Measurements from ENCODE around the gene FAM161A.
"Not testable (repeated sequence)": the region's sequence is repeated elsewhere in the genome, so short reads cannot be mapped to it uniquely, and the experiment has no call there.

FAM161A gene

GRCh38 chr2:61877571-61878245 is 23.8 kb upstream of the FAM161A start:
- Histone ChIP-seq H3K27ac (no peak overlapping the region), H2AFZ (ENCODE audit: low read depth) (no peak overlapping the region), H3K79me2 (ENCODE audit: insufficient read depth, low read depth) (peaks cover 9% of the 10 kb centered on the region; the same call in 1 of the 2 replicates), H3K4me3 (IDR thresholded peaks at IDR 0.05; ENCODE audit: insufficient read depth, low read depth, low read length) (no peak overlapping the region), H3K9ac (no peak overlapping the region), H3K4me2 (no peak overlapping the region), H3K4me1 (ENCODE audit: low read depth, poor library complexity, severe bottlenecking) (no peaks in the 10 kb centered on the region), H3K36me3 (ENCODE audit: insufficient read depth) (peaks cover 62% of the 10 kb centered on the region; the same call in 1 of the 2 replicates), H4K20me1 (ENCODE audit: insufficient read depth) (no peaks in the 10 kb centered on the region; the same call in 1 of the 2 replicates), H3K27me3 (ENCODE audit: insufficient read depth, low read depth) (no peaks in the 10 kb centered on the region)
- no peak for TF ChIP-seq CTCF (conservative IDR thresholded peaks at IDR 0.05; ENCODE audit: low read depth, low read length)

- Histone ChIP-seq H4K20me1 (ENCODE audit: insufficient read depth) (no peaks in the 10 kb centered on the region), H3K4me3 (IDR thresholded peaks at IDR 0.05; ENCODE audit: insufficient read depth, low read depth, low read length) (no peak overlapping the region), H3K4me1 (ENCODE audit: low read depth, poor library complexity, severe bottlenecking) (no peaks in the 10 kb centered on the region), H3K79me2 (ENCODE audit: insufficient read depth, low read depth) (peaks cover 10% of the 10 kb centered on the region; the same call in 1 of the 2 replicates), H2AFZ (ENCODE audit: low read depth) (no peak overlapping the region), H3K9ac (no peak overlapping the region), H3K27me3 (ENCODE audit: insufficient read depth, low read depth) (no peaks in the 10 kb centered on the region), H3K4me2 (no peak overlapping the region), H3K36me3 (ENCODE audit: insufficient read depth) (peaks cover 65% of the 10 kb centered on the region; the same call in 1 of the 2 replicates), H3K27ac (no peak overlapping the region)
- no peak for TF ChIP-seq CTCF (conservative IDR thresholded peaks at IDR 0.05; ENCODE audit: low read depth, low read length)
Observed at GRCh38 chr2:61876400-61876799, 22.5 kb upstream of the FAM161A start.

- H3K79me2 ChIP-seq (ENCODE audit: insufficient read depth, low read depth); H3K4me1 ChIP-seq (ENCODE audit: low read depth, poor library complexity, severe bottlenecking); H3K9ac ChIP-seq; H3K27me3 ChIP-seq (ENCODE audit: insufficient read depth, low read depth); H2AFZ ChIP-seq (ENCODE audit: low read depth); H4K20me1 ChIP-seq (ENCODE audit: insufficient read depth); H3K27ac ChIP-seq; H3K4me2 ChIP-seq; H3K4me3 ChIP-seq (IDR thresholded peaks at IDR 0.05; ENCODE audit: insufficient read depth, low read depth, low read length): not testable (repeated sequence)
- H3K36me3 ChIP-seq (ENCODE audit: insufficient read depth), result peaks cover 34% of the 10 kb centered on the region
Observed at GRCh38 chr2:61866482-61867089, 12.7 kb upstream of the FAM161A start.

- no peaks in the 10 kb centered on the region for H3K4me1 ChIP-seq (ENCODE audit: low read depth, poor library complexity, severe bottlenecking)
- H2AFZ ChIP-seq (ENCODE audit: low read depth), result no peak overlapping the region
- no peaks in the 10 kb centered on the region for H3K27me3 ChIP-seq (ENCODE audit: insufficient read depth, low read depth)
- TF ChIP-seq CTCF (conservative IDR thresholded peaks at IDR 0.05; ENCODE audit: low read depth, low read length), result no peak
- no peak overlapping the region for H3K27ac ChIP-seq
- no peak overlapping the region for H3K4me2 ChIP-seq
- no peak overlapping the region for H3K4me3 ChIP-seq (IDR thresholded peaks at IDR 0.05; ENCODE audit: insufficient read depth, low read depth, low read length)
- peaks cover 6% of the 10 kb centered on the region; the same call in 1 of the 2 replicates for H3K36me3 ChIP-seq (ENCODE audit: insufficient read depth)
- H4K20me1 ChIP-seq (ENCODE audit: insufficient read depth), result no peaks in the 10 kb centered on the region
- no peaks in the 10 kb centered on the region for H3K79me2 ChIP-seq (ENCODE audit: insufficient read depth, low read depth)
- H3K9ac ChIP-seq, result no peak overlapping the region
Observed at GRCh38 chr2:61862085-61862484, 8.2 kb upstream of the FAM161A start.

GRCh38 chr2:61857224-61857623 is 3.4 kb upstream of the FAM161A start:
- no peak for TF ChIP-seq CTCF (conservative IDR thresholded peaks at IDR 0.05; ENCODE audit: low read depth, low read length)
- no peak overlapping the region for H3K27ac ChIP-seq

More at GRCh38 chr2:61857224-61857623, 3.4 kb upstream of the FAM161A start:
- H3K79me2 ChIP-seq (ENCODE audit: insufficient read depth, low read depth), result no peaks in the 10 kb centered on the region
- H2AFZ ChIP-seq (ENCODE audit: low read depth), result no peak overlapping the region
- H3K9ac ChIP-seq, result no peak overlapping the region
- peaks cover 5% of the 10 kb centered on the region for H3K4me1 ChIP-seq (ENCODE audit: low read depth, poor library complexity, severe bottlenecking)
- no peak overlapping the region for H3K4me2 ChIP-seq
- H3K36me3 ChIP-seq (ENCODE audit: insufficient read depth), result no peaks in the 10 kb centered on the region
- H4K20me1 ChIP-seq (ENCODE audit: insufficient read depth), result no peaks in the 10 kb centered on the region
- no peak overlapping the region for H3K4me3 ChIP-seq (IDR thresholded peaks at IDR 0.05; ENCODE audit: insufficient read depth, low read depth, low read length)
- no peaks in the 10 kb centered on the region for H3K27me3 ChIP-seq (ENCODE audit: insufficient read depth, low read depth)
